DOHH2 (cell line): ENCODE results near the gene RAMP2.

Experiments used
- H3F3A ChIP-seq: fragments of 200-600 bp; sonication (generic), shearing (Covaris generic); 2 replicates; pipeline ENCODE4 v1.6.0; 2016; ENCODE audit warnings: antibody characterized with exemption, mild to moderate bottlenecking; ENCODE audit not compliant: control insufficient read depth, insufficient read depth
- H3K27ac ChIP-seq: fragments of 200-600 bp; sonication (generic); 2 replicates; pipeline ENCODE4 v1.5.1; 2014; ENCODE audit warnings: low read depth, mild to moderate bottlenecking, low read length, moderate library complexity
- H3K27me3 ChIP-seq: fragments of 200-600 bp; sonication (generic); 2 replicates; pipeline ENCODE4 v1.6.1; 2014; ENCODE audit warnings: mild to moderate bottlenecking, low read length, mixed read lengths; ENCODE audit not compliant: control insufficient read depth
- H3K36me3 ChIP-seq: fragments of 200-600 bp; sonication (generic); 2 replicates; pipeline ENCODE4 v1.6.1; 2014; ENCODE audit warnings: mild to moderate bottlenecking, low read length, moderate library complexity, mixed read lengths; ENCODE audit not compliant: control insufficient read depth
- H3K4me1 ChIP-seq: fragments of 200-600 bp; sonication (generic); 2 replicates; pipeline ENCODE4 v1.6.1; 2014; ENCODE audit warnings: mild to moderate bottlenecking, low read length, mixed read lengths; ENCODE audit not compliant: control insufficient read depth
- H3K4me2 ChIP-seq: fragments of 200-600 bp; sonication (generic); 2 replicates; pipeline ENCODE4 v1.6.0; 2014; ENCODE audit warnings: mild to moderate bottlenecking, low read length, moderate library complexity
- H3K4me3 ChIP-seq: fragments of 200-600 bp; sonication (generic); 2 replicates; pipeline ENCODE4 v1.5.1; 2014; ENCODE audit warnings: mild to moderate bottlenecking, low read length, mixed read lengths
- H3K79me2 ChIP-seq: fragments of 200-600 bp; sonication (generic); 2 replicates; pipeline ENCODE4 v1.6.1; 2014; ENCODE audit warnings: mild to moderate bottlenecking, low read length, mixed read lengths; ENCODE audit not compliant: control insufficient read depth
- H3K9me2 ChIP-seq: fragments of 200-600 bp; sonication (generic); replicated peaks from 2 replicates; pipeline ENCODE4 v1.6.1; 2014; ENCODE audit warnings: mild to moderate bottlenecking, low read length, mixed read lengths; ENCODE audit not compliant: control insufficient read depth
- H3K9me3 ChIP-seq: fragments of 200-600 bp; sonication (generic); 2 replicates; pipeline ENCODE4 v1.6.1; 2014; ENCODE audit warnings: antibody characterized with exemption, low read length, mixed read lengths; ENCODE audit not compliant: control insufficient read depth, insufficient read depth
- H4K20me1 ChIP-seq: fragments of 200-600 bp; sonication (generic); 2 replicates; pipeline ENCODE4 v1.6.0; 2014; ENCODE audit warnings: low read depth, mild to moderate bottlenecking, antibody characterized with exemption, low read length, moderate library complexity; ENCODE audit not compliant: control insufficient read depth, insufficient read depth
- CTCF ChIP-seq: fragments of 200-600 bp; sonication (generic); IDR thresholded peaks from one replicate; pipeline ENCODE4 v1.5.1; 2014; ENCODE audit warnings: antibody characterized with exemption, mild to moderate bottlenecking, low read depth, low read length; ENCODE audit not compliant: poor library complexity, severe bottlenecking
- EZH2phosphoT487 ChIP-seq: fragments of 200-600 bp; sonication (generic); IDR thresholded peaks from 2 replicates; pipeline ENCODE4 v1.6.1; 2017; ENCODE audit warnings: borderline replicate concordance, mild to moderate bottlenecking, antibody characterized with exemption, low read length, moderate library complexity, mixed read lengths

The RAMP2 gene

GRCh38 chr17:42782166-42783061, 21.4 kb downstream of the RAMP2 start:
- no peaks in the 10 kb centered on the region for H3K4me1 ChIP-seq
- TF ChIP-seq CTCF (no peak), EZH2phosphoT487 (no peak)
- no peak overlapping the region for H3K4me3 ChIP-seq
- H3K36me3 ChIP-seq, result peaks cover 18% of the 10 kb centered on the region
- no peaks in the 10 kb centered on the region for H4K20me1 ChIP-seq
- H3K27ac ChIP-seq, result no peak overlapping the region
- no peaks in the 10 kb centered on the region for H3K9me2 ChIP-seq
- peaks cover 46% of the 10 kb centered on the region for H3K27me3 ChIP-seq
- no peaks in the 10 kb centered on the region for H3K79me2 ChIP-seq
- no peak overlapping the region for H3K4me2 ChIP-seq
- no peaks in the 10 kb centered on the region for H3K9me3 ChIP-seq
- H3F3A ChIP-seq, result no peaks in the 10 kb centered on the region; the same call in 1 of the 2 replicates

- Histone ChIP-seq H3K27me3 (peaks cover 46% of the 10 kb centered on the region), H3K4me1 (no peaks in the 10 kb centered on the region), H3K36me3 (peaks cover 12% of the 10 kb centered on the region), H3K9me3 (no peaks in the 10 kb centered on the region), H3K79me2 (no peaks in the 10 kb centered on the region), H4K20me1 (no peaks in the 10 kb centered on the region), H3F3A (no peaks in the 10 kb centered on the region; the same call in 1 of the 2 replicates), H3K9me2 (no peaks in the 10 kb centered on the region), H3K4me2 (no peak overlapping the region), H3K27ac (no peak overlapping the region), H3K4me3 (no peak overlapping the region)
- TF ChIP-seq EZH2phosphoT487, result no peak
- no peak for TF ChIP-seq CTCF
Measured at GRCh38 chr17:42783062-42783790, 22.2 kb downstream of the RAMP2 start.

- Histone ChIP-seq H3K27ac (no peak overlapping the region), H3K9me3 (no peaks in the 10 kb centered on the region), H4K20me1 (no peaks in the 10 kb centered on the region), H3K27me3 (peaks cover 46% of the 10 kb centered on the region), H3K9me2 (no peaks in the 10 kb centered on the region), H3K4me2 (no peak overlapping the region), H3K4me1 (no peaks in the 10 kb centered on the region), H3K79me2 (no peaks in the 10 kb centered on the region), H3K36me3 (peaks cover 10% of the 10 kb centered on the region), H3F3A (no peaks in the 10 kb centered on the region; the same call in 1 of the 2 replicates), H3K4me3 (no peak overlapping the region)
- no peak for TF ChIP-seq CTCF
- no peak for TF ChIP-seq EZH2phosphoT487
Measured at GRCh38 chr17:42783791-42784138, 22.7 kb downstream of the RAMP2 start.
